Measurements from ENCODE around the gene THOC5.
A peak's percentile ranks its signal among the peaks of the same experiment; 100 is the strongest.

THOC5 gene

DNA sequence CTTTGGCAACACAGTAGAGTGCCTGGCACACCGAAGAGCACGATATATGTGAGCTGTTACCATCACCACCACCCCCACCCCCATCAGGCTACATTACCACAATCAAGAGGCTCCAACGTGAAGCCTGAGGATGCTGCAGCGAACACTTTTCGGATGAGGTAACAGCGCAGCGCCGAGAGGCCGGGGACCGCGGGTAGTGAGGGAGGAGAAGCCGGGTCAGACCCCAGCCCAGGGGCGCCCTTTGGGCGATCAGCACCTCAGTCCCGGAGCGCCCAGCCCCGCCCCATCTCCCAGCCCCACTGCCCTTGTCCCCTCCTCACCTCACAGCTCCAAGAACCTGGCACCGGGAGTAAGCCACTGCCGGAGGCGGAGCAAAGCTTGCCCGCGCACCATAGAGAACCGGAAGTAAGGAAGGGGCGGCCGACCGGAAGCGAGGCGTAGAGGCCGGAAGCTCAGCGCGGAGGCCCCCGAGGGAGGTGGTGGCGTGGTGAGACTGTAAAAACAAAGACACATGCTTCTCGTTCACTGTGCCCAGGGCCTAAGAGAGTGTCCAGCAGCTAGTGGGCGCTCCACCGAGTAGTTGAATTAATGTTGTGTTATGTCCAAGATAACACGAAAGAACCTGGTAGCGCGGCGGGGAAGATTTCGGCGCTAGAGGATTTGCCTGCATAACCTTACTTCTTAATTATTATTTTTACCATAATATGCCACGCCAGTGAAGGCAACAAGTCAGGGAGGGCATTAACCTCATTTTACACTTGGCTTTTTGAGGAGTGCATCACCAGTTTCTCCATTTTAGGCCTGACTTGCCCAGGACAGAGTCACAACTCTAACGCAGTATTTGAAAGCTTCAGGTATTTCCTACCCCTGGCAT lies at the start of gene THOC5:
TSS of gene THOC5 (minus strand) at position 407 of the 874 bp plus-strand sequence. CDS start 4,610 bp downstream, outside the sequence.
- Histone ChIP-seq H3K4me3 (ENCODE audit: low read depth, low read length) (peak within 1 kb of the TSS; percentile 67), H3K4me1 (ENCODE audit: control insufficient read depth, insufficient read depth, low read length) (peaks cover 7% of the 10 kb centered on the region), H3K27ac (ENCODE audit: extremely low read depth, low read depth, low read length) (peak within 1 kb of the TSS; percentile 91), H3K36me3 (ENCODE audit: control insufficient read depth in 2 of 2, insufficient read depth in 1 of 2, low read length in 2 of 2) (peaks cover 33 to 61% of the 10 kb centered on the region in 2 experiments), H3K9me3 (ENCODE audit: control insufficient read depth, insufficient read depth, low read depth, low read length) (no peaks in the 10 kb centered on the region)
- CTCF ChIA-PET = interaction anchor here (0.6 to 2.6 kb wide), 22 partner anchors 9 to 477 kb away, joined by 3 to 17 read pairs (median 4); partner anchors contain the start of gene NIPSNAP1
- POLR2A ChIA-PET = interaction anchor here (0.5 to 2.0 kb wide), 37 partner anchors 8 to 1836 kb away, joined by 3 to 20 read pairs (median 4); partner anchors contain the start of genes AP1B1, ASCC2, NEFH and NIPSNAP1
- TF ChIP-seq KLF8 (tag by site-specific recombination; IDR thresholded peaks at IDR 0.05) = peak; percentile 64; the same call in 1 of the 2 replicates
- peak; percentile 71 for TF ChIP-seq ZBTB8A (tag by site-specific recombination; IDR thresholded peaks at IDR 0.05)
- TF ChIP-seq, protein P1, sequence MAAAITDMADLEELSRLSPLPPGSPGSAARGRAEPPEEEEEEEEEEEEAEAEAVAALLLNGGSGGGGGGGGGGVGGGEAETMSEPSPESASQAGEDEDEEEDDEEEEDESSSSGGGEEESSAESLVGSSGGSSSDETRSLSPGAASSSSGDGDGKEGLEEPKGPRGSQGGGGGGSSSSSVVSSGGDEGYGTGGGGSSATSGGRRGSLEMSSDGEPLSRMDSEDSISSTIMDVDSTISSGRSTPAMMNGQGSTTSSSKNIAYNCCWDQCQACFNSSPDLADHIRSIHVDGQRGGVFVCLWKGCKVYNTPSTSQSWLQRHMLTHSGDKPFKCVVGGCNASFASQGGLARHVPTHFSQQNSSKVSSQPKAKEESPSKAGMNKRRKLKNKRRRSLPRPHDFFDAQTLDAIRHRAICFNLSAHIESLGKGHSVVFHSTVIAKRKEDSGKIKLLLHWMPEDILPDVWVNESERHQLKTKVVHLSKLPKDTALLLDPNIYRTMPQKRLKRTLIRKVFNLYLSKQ (tag by site-specific recombination; IDR thresholded peaks at IDR 0.05; ENCODE audit: borderline replicate concordance) = no peak
- TF ChIP-seq, protein P2, sequence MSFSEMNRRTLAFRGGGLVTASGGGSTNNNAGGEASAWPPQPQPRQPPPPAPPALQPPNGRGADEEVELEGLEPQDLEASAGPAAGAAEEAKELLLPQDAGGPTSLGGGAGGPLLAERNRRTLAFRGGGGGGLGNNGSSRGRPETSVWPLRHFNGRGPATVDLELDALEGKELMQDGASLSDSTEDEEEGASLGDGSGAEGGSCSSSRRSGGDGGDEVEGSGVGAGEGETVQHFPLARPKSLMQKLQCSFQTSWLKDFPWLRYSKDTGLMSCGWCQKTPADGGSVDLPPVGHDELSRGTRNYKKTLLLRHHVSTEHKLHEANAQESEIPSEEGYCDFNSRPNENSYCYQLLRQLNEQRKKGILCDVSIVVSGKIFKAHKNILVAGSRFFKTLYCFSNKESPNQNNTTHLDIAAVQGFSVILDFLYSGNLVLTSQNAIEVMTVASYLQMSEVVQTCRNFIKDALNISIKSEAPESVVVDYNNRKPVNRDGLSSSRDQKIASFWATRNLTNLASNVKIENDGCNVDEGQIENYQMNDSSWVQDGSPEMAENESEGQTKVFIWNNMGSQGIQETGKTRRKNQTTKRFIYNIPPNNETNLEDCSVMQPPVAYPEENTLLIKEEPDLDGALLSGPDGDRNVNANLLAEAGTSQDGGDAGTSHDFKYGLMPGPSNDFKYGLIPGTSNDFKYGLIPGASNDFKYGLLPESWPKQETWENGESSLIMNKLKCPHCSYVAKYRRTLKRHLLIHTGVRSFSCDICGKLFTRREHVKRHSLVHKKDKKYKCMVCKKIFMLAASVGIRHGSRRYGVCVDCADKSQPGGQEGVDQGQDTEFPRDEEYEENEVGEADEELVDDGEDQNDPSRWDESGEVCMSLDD (tag by site-specific recombination; IDR thresholded peaks at IDR 0.05) = no peak
- no peak for TF ChIP-seq ZNF239 (tag by site-specific recombination; IDR thresholded peaks at IDR 0.05)
- peak; percentile 79; the same call in 1 of the 2 replicates for TF ChIP-seq ZEB2 (tag by site-specific recombination; IDR thresholded peaks at IDR 0.05)
- no peak for TF ChIP-seq MYNN (tag by site-specific recombination; IDR thresholded peaks at IDR 0.05; ENCODE audit: borderline replicate concordance)
- TF ChIP-seq ZNF670 (tag by site-specific recombination; IDR thresholded peaks at IDR 0.05; ENCODE audit: low read depth) = no peak
- TF ChIP-seq ZNF629 (tag by site-specific recombination; IDR thresholded peaks at IDR 0.05) = peak; percentile 90
- TF ChIP-seq SALL2 (tag by site-specific recombination; IDR thresholded peaks at IDR 0.05; ENCODE audit: borderline replicate concordance) = no peak
- TF ChIP-seq, protein P3, sequence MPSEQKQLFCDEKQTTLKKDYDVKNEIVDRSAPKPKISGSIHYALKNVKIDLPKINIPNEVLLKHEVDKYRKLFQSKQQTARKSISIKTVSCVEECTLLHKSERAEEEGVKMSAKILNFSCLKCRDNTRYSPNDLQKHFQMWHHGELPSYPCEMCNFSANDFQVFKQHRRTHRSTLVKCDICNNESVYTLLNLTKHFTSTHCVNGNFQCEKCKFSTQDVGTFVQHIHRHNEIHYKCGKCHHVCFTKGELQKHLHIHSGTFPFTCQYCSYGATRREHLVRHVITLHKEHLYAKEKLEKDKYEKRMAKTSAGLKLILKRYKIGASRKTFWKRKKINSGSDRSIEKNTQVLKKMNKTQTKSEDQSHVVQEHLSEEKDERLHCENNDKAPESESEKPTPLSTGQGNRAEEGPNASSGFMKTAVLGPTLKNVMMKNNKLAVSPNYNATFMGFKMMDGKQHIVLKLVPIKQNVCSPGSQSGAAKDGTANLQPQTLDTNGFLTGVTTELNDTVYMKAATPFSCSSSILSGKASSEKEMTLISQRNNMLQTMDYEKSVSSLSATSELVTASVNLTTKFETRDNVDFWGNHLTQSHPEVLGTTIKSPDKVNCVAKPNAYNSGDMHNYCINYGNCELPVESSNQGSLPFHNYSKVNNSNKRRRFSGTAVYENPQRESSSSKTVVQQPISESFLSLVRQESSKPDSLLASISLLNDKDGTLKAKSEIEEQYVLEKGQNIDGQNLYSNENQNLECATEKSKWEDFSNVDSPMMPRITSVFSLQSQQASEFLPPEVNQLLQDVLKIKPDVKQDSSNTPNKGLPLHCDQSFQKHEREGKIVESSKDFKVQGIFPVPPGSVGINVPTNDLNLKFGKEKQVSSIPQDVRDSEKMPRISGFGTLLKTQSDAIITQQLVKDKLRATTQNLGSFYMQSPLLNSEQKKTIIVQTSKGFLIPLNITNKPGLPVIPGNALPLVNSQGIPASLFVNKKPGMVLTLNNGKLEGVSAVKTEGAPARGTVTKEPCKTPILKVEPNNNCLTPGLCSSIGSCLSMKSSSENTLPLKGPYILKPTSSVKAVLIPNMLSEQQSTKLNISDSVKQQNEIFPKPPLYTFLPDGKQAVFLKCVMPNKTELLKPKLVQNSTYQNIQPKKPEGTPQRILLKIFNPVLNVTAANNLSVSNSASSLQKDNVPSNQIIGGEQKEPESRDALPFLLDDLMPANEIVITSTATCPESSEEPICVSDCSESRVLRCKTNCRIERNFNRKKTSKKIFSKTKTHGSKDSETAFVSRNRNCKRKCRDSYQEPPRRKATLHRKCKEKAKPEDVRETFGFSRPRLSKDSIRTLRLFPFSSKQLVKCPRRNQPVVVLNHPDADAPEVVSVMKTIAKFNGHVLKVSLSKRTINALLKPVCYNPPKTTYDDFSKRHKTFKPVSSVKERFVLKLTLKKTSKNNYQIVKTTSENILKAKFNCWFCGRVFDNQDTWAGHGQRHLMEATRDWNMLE (tag by site-specific recombination; conservative IDR thresholded peaks at IDR 0.05; ENCODE audit: low read depth) = peak; percentile 99
- no peak for TF ChIP-seq ZNF530 (tag by site-specific recombination; IDR thresholded peaks at IDR 0.05; ENCODE audit: low read depth)
- no peak for TF ChIP-seq ZNF777 (tag by site-specific recombination; IDR thresholded peaks at IDR 0.05; ENCODE audit: borderline replicate concordance)
- TF ChIP-seq ZFP37 (tag by site-specific recombination; IDR thresholded peaks at IDR 0.05) = peak; percentile 48; the same call in 1 of the 2 replicates
- no peak for TF ChIP-seq ZNF529 (tag by site-specific recombination; IDR thresholded peaks at IDR 0.05; ENCODE audit: insufficient replicate concordance)
- TF ChIP-seq ZNF121 (tag by site-specific recombination; IDR thresholded peaks at IDR 0.05) = no peak
- TF ChIP-seq, protein P4, sequence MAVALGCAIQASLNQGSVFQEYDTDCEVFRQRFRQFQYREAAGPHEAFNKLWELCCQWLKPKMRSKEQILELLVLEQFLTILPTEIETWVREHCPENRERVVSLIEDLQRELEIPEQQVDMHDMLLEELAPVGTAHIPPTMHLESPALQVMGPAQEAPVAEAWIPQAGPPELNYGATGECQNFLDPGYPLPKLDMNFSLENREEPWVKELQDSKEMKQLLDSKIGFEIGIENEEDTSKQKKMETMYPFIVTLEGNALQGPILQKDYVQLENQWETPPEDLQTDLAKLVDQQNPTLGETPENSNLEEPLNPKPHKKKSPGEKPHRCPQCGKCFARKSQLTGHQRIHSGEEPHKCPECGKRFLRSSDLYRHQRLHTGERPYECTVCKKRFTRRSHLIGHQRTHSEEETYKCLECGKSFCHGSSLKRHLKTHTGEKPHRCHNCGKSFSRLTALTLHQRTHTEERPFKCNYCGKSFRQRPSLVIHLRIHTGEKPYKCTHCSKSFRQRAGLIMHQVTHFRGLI (tag by site-specific recombination; IDR thresholded peaks at IDR 0.05) = no peak
- TF ChIP-seq KLF10 (tag by site-specific recombination; IDR thresholded peaks at IDR 0.05) = no peak
- no peak for TF ChIP-seq GLI4 (tag by site-specific recombination; IDR thresholded peaks at IDR 0.05)
- TF ChIP-seq ZNF391 (tag by site-specific recombination; IDR thresholded peaks at IDR 0.05; ENCODE audit: borderline replicate concordance, low read depth) = no peak; the same call in 1 of the 2 replicates
- no peak for TF ChIP-seq ZBTB1 (tag by site-specific recombination; IDR thresholded peaks at IDR 0.05)
- TF ChIP-seq ZNF221 (tag by site-specific recombination; IDR thresholded peaks at IDR 0.05; ENCODE audit: borderline replicate concordance) = no peak
- peak; percentile 35; the same call in 1 of the 2 replicates for TF ChIP-seq KLF17 (tag by site-specific recombination; IDR thresholded peaks at IDR 0.05)

Data from HEK293 (cell line).